ENCODE measurements around the gene DYNC1LI1.

Gene DYNC1LI1

DNA sequence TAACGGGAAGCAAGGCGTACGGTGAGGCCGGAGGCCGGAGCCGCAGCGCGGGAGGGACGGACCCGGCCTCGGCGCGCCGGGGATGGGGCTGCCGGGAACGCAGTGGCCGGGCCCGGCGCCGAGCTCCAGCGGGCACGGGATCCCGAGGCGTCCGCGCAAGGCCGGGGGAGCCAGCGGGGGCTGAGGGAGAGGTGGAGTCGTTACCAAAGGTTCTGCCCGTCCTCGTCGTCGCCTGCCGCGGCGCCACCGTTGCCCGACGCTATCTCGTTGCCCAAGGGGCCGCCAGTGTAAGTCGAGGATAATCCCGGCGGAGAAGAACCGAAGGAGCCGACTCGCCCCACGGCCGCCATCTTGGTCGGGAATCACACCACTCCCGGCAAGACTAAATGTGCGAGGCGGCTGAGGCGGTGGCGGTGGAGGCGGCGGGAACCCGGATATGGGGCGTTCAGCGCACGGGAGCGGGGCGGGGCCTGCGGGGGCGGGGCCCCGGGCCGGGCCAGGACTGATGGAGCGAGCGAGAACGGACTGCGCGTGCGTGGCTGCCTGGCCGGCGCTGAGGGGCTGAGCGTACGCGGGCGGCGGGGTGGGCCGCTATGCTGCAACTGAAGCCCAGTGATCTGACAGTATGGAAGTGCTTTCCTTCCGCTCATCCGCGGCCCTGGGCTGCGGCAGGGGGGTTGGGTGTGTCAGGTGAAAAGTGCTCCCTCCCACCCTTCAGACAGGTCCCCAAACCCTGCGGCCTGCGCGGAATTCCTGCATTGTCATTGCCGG is at the start of gene DYNC1LI1:
Gene DYNC1LI1 (minus strand): TSS at position 438 of the 771 bp plus-strand sequence. CDS start 88 bp downstream, at position 350.
- H3K27ac ChIP-seq = peak within 1 kb of the TSS; percentile 99
- peak; percentile 58 for TF ChIP-seq ZFX (IDR thresholded peaks at IDR 0.05)
- TF ChIP-seq, protein P1, sequence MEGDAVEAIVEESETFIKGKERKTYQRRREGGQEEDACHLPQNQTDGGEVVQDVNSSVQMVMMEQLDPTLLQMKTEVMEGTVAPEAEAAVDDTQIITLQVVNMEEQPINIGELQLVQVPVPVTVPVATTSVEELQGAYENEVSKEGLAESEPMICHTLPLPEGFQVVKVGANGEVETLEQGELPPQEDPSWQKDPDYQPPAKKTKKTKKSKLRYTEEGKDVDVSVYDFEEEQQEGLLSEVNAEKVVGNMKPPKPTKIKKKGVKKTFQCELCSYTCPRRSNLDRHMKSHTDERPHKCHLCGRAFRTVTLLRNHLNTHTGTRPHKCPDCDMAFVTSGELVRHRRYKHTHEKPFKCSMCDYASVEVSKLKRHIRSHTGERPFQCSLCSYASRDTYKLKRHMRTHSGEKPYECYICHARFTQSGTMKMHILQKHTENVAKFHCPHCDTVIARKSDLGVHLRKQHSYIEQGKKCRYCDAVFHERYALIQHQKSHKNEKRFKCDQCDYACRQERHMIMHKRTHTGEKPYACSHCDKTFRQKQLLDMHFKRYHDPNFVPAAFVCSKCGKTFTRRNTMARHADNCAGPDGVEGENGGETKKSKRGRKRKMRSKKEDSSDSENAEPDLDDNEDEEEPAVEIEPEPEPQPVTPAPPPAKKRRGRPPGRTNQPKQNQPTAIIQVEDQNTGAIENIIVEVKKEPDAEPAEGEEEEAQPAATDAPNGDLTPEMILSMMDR (conservative IDR thresholded peaks at IDR 0.05) = no peak

DNA sequence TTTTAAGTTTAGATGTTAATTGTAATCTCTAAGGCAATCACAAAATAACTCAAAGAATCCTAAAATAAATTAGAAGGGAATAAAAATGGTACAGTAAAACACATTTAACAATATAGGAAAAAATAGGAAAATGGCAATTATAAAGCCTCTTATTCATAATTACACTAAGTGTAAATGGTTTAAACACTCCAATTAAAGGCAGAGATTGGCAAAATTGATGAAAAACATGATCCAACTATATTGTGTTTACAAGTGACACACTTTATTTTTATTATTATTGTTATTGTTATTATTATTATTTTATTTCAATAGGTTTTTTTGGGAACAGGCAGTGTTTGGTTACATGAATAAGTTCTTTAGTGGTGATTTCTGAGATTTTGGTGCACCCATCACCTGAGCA is 48.7 kb upstream of the DYNC1LI1 start:
- TF ChIP-seq ZFX (IDR thresholded peaks at IDR 0.05) = no peak
- TF ChIP-seq, protein P1 (conservative IDR thresholded peaks at IDR 0.05) = no peak
- no peak overlapping the region for H3K27ac ChIP-seq

DNA sequence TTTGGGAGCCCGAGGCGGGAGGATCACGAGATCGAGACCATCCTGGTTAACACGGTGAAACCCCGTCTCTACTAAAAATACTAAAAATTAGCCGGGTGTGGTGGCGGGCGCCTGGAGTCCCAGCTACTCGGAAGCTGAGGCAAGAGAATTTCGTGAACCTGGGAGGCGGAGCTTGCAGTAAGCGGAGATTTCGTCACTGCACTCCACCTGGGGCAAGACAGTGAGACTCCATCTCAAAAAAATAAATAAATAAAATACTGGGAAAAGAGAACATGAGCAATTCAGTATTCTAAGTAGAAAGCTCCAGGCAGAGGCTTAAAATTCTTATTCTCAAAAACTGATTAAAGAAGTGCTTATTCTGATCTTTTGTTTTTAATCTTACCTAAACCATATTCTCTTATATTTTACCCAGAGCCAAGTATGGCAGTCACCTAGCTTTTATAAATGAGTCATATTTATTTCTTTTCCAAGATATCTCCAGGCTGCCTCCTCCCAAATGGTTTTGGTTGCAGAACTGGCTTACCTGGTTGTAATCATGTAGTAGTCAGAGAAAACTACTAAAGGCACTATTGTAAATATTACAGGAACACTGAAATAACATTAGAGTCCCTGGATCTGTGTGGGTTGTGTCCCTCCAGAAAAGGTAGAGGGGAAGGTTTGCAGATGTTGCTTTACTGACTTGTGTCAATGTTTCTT is 45.8 kb upstream of the DYNC1LI1 start:
- no peak overlapping the region for H3K27ac ChIP-seq
- TF ChIP-seq ZFX (IDR thresholded peaks at IDR 0.05) = no peak
- TF ChIP-seq, protein P1 (conservative IDR thresholded peaks at IDR 0.05) = no peak

DNA sequence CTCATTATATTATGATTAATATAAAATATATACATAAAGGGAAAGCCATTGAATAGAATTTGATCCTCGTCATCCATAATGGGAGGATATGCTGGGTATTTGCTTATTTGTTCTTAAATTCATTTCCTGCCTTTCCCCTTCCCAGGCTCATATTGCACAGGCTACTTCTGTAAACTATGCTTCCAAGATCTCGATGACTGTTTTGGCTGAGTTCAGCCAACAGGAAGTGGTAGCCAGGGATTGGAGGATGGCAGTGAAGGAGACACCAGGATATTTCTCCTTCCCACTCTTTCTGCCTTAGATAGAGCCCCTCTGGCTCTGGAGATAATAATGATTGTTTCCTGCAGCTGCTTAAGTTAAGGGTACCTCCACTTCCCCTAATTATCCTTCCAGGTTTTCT is 44.3 kb upstream of the DYNC1LI1 start:
- H3K27ac ChIP-seq = no peak overlapping the region
- no peak for TF ChIP-seq ZFX (IDR thresholded peaks at IDR 0.05)
- TF ChIP-seq, protein P1 (conservative IDR thresholded peaks at IDR 0.05) = no peak

DNA sequence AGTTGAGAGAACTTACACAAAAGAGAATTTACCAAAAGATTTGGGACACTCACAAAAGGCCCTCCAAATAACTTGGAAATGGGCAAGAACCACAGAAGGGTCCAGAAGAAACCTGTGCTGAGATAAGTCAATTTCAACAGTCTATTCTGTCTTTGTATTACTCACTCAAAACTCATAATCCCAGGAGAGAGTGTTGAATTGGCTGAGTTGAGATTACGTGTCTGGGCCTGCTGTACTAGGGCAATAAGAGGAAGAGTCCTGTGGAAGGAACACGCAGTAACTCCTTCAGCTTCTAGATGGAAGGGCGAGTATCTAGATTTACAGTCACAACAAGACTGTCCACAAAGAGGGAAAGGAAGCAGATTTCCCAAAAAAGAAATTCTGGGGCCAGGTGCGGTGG is 42.5 kb upstream of the DYNC1LI1 start:
- no peak for TF ChIP-seq ZFX (IDR thresholded peaks at IDR 0.05)
- TF ChIP-seq, protein P1 (conservative IDR thresholded peaks at IDR 0.05) = no peak
- H3K27ac ChIP-seq = no peak overlapping the region

DNA sequence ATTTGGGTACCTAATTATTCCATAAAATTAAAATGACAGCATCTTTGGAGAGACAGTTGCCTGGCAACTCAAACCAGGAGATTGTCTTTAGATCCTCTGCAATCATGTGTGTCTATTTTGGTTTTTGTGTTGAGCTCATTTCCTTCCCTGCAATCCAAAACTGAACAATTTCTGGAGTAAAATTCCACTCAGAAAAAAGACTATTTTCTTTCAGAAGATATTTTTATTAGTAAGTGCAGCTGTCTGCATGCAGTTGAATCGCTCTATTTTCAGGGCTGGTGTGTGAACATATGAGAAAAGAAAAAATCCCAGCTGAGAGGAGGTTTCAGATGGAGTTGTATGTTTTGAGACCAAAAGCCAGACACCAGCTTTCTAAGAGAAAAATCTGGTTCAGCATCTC is 41.9 kb upstream of the DYNC1LI1 start:
- TF ChIP-seq, protein P1 (conservative IDR thresholded peaks at IDR 0.05) = no peak
- TF ChIP-seq ZFX (IDR thresholded peaks at IDR 0.05) = no peak
- H3K27ac ChIP-seq = no peak overlapping the region

DNA sequence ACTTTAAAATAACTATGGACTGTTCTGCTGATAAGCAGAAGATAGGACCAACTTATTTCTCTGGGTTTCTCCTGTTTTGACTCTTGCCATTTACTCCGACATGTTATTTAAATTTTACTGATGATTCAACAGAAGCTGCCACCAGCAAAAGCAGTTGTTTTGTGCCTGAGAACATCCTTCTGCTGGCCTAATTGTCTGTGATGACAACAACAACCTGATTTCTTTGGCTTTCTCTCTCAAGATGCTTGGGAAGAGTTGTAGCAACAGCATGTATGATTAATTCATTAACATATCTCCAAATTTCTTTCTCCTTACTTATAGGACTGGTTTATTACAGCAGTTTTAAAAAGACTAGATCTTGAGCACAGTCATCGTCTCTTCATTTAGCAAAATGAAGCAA is 36.9 kb upstream of the DYNC1LI1 start:
- H3K27ac ChIP-seq = no peak overlapping the region
- TF ChIP-seq, protein P1 (conservative IDR thresholded peaks at IDR 0.05) = no peak
- no peak for TF ChIP-seq ZFX (IDR thresholded peaks at IDR 0.05)
